HG03066 (cell line): Measurements from ENCODE around the gene TMPRSS7.

Experiments
- ATAC-seq: cut with Tn5 transposase; IDR thresholded peaks from one replicate; pipeline ENCODE4 v1.9.1; 2021; ENCODE audit warnings: low read depth; ENCODE audit not compliant: unreplicated experiment

The TMPRSS7 gene

DNA sequence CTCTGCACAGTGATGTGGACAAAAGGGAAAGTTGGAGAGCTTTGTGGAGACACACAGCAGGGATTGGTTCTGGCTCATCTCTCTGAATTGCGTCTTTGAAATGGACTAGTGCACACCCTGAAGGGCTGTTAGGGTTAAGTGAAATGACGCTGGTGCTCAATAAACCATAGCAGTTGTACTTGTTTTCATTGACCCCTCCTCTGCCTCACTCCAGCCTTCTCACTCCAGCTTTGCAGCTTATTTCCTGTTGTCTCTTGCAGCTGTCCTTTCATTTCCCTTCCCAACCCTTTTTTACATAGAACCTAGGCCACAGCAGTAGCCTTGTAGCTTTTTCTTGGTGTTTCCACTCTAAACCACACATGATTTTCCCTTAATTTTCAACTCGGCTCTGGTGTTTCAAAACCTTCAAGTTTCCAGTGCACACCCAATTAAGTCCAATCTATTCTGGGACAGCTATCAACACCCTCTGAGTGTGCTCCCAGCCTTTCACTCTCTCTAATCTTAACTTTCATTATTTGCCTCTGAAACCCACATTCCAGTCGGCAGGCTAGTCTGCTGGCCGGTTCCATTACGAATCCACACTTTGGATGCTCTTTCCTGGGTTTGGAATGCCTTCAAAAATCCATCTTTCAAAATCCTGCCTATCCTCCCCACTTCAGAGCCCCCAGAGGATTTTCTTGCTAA lies 58.1 kb downstream of the TMPRSS7 start:
- peak; percentile 40 for ATAC-seq

GRCh38 chr3:112093180-112093522 lies 58.6 kb downstream of the TMPRSS7 start:
- ATAC-seq = no peak

DNA sequence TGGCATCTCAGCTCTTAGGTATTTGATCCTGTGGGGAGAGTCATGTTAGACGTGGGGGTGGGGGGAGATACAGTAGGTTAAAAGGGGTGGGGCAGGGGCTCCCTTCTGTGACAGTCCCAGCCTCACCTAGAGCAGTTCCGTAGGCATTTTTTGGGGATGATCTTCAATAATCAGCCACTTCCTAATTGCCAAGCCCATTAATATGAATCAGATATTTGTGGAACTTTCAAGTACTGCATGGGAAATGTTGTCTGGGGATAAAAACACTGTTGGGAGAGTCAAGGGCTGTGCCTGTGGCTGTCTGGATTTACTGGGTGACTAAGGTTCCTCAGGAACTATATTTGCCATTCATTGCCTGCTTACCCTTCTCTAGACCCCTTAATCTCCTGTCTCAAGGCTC lies 61.2 kb downstream of the TMPRSS7 start:
- no peak for ATAC-seq

GRCh38 chr3:112096176-112096575 lies 61.6 kb downstream of the TMPRSS7 start:
- ATAC-seq = no peak

GRCh38 chr3:112097378-112097777 lies 62.8 kb downstream of the TMPRSS7 start:
- ATAC-seq = no peak

DNA sequence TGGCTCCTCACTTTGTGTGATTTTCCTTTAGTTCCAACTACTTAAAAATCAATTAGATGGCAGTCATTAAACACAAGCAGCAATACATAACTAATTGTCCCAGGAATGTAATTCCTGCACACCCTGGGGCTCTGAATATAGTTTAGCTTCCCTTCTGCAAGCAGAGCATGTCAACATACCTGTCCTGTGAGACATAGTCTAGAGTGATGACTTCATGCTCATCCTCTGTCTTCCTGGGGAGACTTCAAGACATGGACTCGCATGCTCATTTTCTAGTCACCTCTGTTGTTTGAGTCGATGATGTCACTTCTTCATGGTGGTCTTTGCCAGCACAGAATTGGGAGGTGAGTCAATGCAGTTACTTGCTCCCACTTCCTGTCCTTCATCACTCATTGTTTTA lies 67.4 kb downstream of the TMPRSS7 start:
- no peak for ATAC-seq

DNA sequence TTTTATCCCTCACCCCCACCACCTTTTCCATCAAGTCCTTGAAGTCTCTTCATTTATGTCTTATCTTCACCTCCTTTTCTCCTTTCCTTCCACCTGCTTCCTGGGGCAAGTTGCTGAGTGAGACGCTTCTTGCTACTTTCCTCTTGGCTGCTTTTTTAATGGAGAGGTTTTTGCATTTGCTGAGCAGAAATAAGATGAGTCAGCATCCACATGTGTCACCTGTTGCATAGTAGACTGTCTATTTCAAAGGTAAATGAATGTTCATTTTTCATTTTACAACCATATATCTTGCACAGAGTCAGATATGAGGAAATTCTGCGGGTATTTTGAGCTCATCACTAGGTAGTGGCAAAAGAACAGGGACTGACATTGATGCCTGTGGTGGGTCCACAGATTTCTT lies 70.2 kb downstream of the TMPRSS7 start:
- ATAC-seq = no peak

DNA sequence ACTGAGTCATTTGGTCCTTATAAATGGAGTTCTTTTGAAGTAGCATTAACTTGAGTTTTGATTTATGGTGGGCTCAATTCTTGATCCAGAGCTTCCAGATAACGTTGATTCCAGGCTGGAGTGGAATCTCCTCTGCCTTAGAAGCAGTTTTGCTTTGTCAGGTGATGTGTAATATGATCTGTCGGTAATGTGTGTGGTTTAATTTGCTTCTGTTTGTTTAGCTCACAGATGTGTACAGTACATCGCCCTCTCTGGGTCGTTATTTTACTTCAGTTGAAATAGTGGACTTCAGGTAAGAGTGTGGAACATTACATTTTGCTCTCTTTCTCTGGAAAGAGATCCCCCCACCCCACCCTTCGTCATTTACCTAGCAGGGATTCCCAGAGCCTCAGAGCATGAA lies 74.8 kb downstream of the TMPRSS7 start:
- no peak for ATAC-seq

DNA sequence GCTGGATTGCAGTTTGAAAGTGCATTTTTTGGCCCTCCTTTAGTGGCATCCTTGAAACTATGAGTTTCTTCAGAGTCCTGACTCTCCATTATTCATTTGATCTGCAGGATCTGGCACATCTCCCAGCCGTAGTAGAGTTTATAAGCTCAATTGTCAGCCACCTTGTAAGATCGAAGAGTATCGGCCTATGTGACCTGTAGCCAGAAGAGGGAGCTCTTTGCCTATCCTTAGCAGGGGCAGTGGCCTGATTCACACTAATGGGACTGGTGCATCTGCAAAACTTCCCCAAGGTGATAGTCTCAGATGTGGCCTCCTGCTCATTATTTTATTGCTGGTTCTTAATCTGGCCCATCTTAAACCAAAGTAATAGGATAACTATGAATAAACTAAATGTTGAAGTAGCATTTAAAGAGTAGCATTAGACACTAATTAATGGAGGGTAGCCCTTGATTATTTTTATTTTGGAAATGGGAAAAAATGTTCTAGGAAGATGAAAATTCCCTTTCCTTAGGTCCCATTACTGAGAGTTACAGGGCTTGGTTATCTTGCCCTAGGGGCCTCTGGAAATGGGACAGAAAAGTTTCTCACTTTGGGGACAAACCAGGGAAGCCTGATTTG lies 77.4 kb downstream of the TMPRSS7 start:
- peak; percentile 42 for ATAC-seq

GRCh38 chr3:112114576-112115160 lies 80.1 kb downstream of the TMPRSS7 start:
- no peak for ATAC-seq

GRCh38 chr3:112115161-112115739 lies 80.7 kb downstream of the TMPRSS7 start:
- peak; percentile 31 for ATAC-seq

GRCh38 chr3:112115806-112116383 lies 81.4 kb downstream of the TMPRSS7 start:
- no peak for ATAC-seq

GRCh38 chr3:112116748-112117186 lies 82.2 kb downstream of the TMPRSS7 start:
- ATAC-seq = no peak

- no peak for ATAC-seq
Observed at GRCh38 chr3:112117415-112117814, 82.9 kb downstream of the TMPRSS7 start.

GRCh38 chr3:112117841-112118571 lies 83.5 kb downstream of the TMPRSS7 start:
- ATAC-seq = no peak

DNA sequence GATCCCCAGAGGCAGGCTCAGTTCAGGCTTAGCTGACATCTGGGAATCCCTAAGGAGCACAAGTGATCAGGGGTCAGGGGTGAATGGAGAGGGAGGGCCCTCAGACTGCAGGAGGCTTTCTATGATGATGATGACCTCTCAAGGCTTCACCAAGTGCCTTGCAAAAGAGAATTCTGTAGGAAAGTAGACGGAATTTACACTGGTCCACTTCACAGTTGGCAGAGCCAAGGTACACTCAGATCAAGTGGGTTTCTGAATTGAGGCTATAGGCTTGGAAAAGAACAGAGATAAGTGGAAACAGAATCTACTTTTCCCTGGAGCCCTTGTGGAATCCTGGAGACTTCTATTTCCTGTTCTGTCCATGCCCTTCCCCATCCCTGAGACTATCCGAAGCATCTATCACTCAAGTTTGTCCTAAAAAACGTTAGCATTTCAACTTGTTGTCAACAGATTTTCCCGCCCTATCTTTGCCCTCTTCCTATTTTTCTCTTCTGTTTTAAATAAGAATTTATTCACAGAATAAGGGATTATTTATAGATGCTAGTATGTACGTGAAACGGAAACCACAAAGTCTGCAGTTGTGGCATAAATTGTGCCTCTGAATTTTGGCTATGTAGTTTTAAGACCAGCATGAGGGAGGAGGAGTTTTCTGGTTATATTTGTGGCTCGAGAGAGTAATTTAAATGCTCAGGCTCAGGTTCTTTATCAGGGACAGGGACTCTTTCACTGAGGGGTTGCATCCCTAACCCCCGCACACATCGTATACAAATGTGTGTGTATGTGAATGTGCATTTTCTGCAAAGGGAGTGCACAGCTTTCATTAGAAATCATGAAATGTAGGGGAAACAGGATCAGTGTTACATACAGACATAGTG lies 85.7 kb downstream of the TMPRSS7 start:
- ATAC-seq = no peak

DNA sequence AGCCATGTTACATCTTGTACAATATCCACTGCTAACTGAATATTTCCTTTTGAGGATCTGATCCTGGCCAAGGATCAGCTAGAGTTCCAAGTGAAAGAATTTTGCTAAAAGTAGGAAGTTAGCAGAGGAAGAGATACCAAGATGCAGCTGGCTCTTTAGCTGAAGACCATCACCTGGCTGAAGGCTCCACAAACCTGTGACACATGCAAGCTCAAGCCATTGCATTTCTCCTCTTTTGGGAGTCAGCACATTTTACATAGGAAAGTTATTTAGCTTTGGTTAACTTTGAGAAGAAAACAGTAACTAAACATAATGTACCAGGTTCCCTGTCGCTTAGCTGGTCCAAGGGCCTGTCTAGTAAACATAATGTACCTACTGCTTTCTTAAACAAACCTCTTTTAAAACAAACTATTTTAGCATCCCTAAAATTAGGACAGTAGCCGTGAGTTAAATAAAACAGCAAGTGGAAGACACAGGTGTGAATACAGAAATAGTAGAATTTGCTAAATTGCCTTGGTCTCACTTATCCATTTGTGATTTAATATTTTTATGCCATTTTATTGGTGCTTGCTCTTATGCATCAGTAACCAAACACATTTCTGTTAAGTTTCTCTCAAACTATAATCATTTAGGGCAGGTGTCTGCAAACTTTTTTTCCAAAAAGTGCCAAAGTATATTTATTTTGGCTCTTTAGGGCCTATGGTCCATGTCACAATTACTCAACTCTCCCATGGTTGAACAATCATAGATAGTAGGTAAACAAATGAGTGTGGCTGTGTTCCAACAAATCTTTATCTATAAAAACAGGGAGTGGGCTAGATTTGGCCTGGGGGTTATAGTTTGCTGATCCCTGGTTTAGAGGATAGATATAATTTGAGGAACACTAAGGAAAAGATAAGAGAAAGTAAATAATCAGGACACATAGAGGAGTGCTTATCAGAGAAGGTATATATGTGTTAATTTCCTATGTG lies 87.3 kb downstream of the TMPRSS7 start:
- ATAC-seq = no peak

DNA sequence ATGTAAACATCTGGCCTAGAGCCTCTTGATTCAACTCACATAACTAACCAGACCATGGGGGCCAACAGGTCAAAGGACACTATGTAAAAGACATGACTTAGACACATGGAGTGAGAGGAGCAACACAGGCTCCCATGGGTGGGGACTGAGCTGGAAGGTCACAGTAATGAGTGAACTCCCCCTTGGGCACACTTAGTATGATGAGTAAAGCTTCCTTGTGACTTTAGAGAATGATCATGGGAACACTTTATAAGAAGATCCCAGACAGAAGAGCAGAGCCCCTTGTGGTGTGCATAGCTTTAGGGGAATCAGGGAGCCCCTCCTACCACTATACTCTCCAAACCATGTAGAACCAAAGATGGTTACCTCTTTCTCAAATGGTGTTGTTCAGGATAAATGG lies 88.3 kb downstream of the TMPRSS7 start:
- no peak for ATAC-seq

GRCh38 chr3:112123548-112123947 lies 89.0 kb downstream of the TMPRSS7 start:
- ATAC-seq = no peak
